Measurements from ENCODE around the gene TTC39A. TPM values are rescaled to one million over a fixed set of nuclear protein-coding genes. Genes with fewer than 3 reads are reported as not detected.

TTC39A gene
- total and polyA plus RNA-seq, 2 donors (not counting 1 experiment from before 2014, with no cell fraction given), result not detected

GRCh38 chr1:51274676-51275075 is 55.7 kb downstream of the TTC39A start:
- POLR2A ChIA-PET, result no interaction called here
- CTCF ChIA-PET, result no interaction called here
- H3K27me3 ChIP-seq (replicated peaks in 1 of 4; ENCODE audit: control extremely low read depth in 1 of 4, control insufficient read depth in 3 of 4, insufficient read depth in 4 of 4, low read length in 3 of 4), result no peaks in the 10 kb centered on the region
- Mint-ChIP-seq H3K4me3 (no peak overlapping the region), H3K27ac (no peak overlapping the region), H3K9me3 (ENCODE audit: insufficient read depth) (no peaks in the 10 kb centered on the region), H3K27me3 (no peaks in the 10 kb centered on the region), H3K4me1 (no peaks in the 10 kb centered on the region)
- TF ChIP-seq, protein P1, sequence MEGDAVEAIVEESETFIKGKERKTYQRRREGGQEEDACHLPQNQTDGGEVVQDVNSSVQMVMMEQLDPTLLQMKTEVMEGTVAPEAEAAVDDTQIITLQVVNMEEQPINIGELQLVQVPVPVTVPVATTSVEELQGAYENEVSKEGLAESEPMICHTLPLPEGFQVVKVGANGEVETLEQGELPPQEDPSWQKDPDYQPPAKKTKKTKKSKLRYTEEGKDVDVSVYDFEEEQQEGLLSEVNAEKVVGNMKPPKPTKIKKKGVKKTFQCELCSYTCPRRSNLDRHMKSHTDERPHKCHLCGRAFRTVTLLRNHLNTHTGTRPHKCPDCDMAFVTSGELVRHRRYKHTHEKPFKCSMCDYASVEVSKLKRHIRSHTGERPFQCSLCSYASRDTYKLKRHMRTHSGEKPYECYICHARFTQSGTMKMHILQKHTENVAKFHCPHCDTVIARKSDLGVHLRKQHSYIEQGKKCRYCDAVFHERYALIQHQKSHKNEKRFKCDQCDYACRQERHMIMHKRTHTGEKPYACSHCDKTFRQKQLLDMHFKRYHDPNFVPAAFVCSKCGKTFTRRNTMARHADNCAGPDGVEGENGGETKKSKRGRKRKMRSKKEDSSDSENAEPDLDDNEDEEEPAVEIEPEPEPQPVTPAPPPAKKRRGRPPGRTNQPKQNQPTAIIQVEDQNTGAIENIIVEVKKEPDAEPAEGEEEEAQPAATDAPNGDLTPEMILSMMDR (IDR thresholded peaks at IDR 0.05), result no peak
- TF ChIP-seq EZH2 (IDR thresholded peaks at IDR 0.05; ENCODE audit: borderline replicate concordance, insufficient read depth, low read depth, low read length, poor library complexity, severe bottlenecking), result no peak
- no peak overlapping the region for H3K4me3 ChIP-seq (ENCODE audit: control extremely low read depth in 1 of 5, extremely low read depth in 1 of 5, insufficient read depth in 1 of 5, low read depth in 2 of 5, low read length in 4 of 5)
- H2AFZ ChIP-seq (ENCODE audit: insufficient read depth, low read depth, low read length, poor library complexity, severe bottlenecking), result no peak overlapping the region
- H3K9ac ChIP-seq (ENCODE audit: low read length), result no peak overlapping the region
- ATAC-seq (ENCODE audit: low read depth), result no peak
- H3K4me2 ChIP-seq (replicated peaks; ENCODE audit: low read depth, low read length, poor library complexity, severe bottlenecking), result no peak overlapping the region
- no peaks in the 10 kb centered on the region for H4K20me1 ChIP-seq (ENCODE audit: control insufficient read depth, insufficient read depth, low read length, poor library complexity, severe bottlenecking)
- no peak for DNase-seq
- H3K79me2 ChIP-seq (ENCODE audit: control insufficient read depth, insufficient read depth, low read length), result no peaks in the 10 kb centered on the region
- peaks cover 7 to 16% of the 10 kb centered on the region in 2 experiments for H3K36me3 ChIP-seq (replicated peaks in 1 of 2; ENCODE audit: control extremely low read depth in 1 of 2, control insufficient read depth in 1 of 2, extremely low read depth in 1 of 2, insufficient read depth in 2 of 2, low read length in 1 of 2)
- no peak overlapping the region for H3K27ac ChIP-seq (ENCODE audit: low read length in 2 of 2)
- H3K4me1 ChIP-seq (ENCODE audit: control insufficient read depth in 2 of 2, insufficient read depth in 2 of 2, low read length in 2 of 2), result no peaks in the 10 kb centered on the region
- intact Hi-C loops (cut with micrococcal nuclease), result no loop called here
- no peaks in the 10 kb centered on the region for H3K9me3 ChIP-seq (ENCODE audit: control extremely low read depth in 1 of 3, control insufficient read depth in 2 of 3, insufficient read depth in 1 of 3, low read length in 2 of 3)
- 85% methylated on average over 4 of the region's 6 CpGs for WGBS (ENCODE audit: insufficient coverage)

DNA sequence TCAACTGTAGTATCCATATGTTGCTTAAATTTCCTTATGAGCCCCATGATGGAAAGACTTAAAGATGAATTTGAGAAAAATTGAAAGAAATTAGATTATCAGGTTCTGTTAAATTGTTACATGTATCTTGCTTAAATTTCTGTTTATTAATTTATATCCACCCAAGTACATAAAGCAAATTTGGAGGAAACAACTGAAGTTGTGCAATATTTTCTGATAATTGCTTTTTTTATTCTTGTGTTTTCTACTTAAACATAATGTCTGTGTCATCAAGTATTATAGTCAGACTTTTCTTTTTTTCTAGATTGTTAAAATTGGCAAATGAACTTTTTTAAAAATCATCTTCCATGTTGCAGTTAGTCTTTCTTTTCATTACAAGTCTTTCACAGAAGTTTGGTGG is 57.4 kb downstream of the TTC39A start:
- TF ChIP-seq, protein P1 (IDR thresholded peaks at IDR 0.05), result no peak
- no peak for TF ChIP-seq EZH2 (IDR thresholded peaks at IDR 0.05; ENCODE audit: borderline replicate concordance, insufficient read depth, low read depth, low read length, poor library complexity, severe bottlenecking)
- Mint-ChIP-seq H3K4me3 (no peak overlapping the region), H3K27me3 (no peaks in the 10 kb centered on the region), H3K9me3 (ENCODE audit: insufficient read depth) (no peaks in the 10 kb centered on the region), H3K27ac (no peak overlapping the region), H3K4me1 (peaks cover 9% of the 10 kb centered on the region)
- H4K20me1 ChIP-seq (ENCODE audit: control insufficient read depth, insufficient read depth, low read length, poor library complexity, severe bottlenecking), result no peaks in the 10 kb centered on the region
- no peak overlapping the region for H3K27ac ChIP-seq (ENCODE audit: low read length in 2 of 2)
- H3K4me3 ChIP-seq (ENCODE audit: control extremely low read depth in 1 of 5, extremely low read depth in 1 of 5, insufficient read depth in 1 of 5, low read depth in 2 of 5, low read length in 4 of 5), result no peak overlapping the region
- H3K9ac ChIP-seq (ENCODE audit: low read length), result no peak overlapping the region
- no peak overlapping the region for H3K4me2 ChIP-seq (replicated peaks; ENCODE audit: low read depth, low read length, poor library complexity, severe bottlenecking)
- H3K79me2 ChIP-seq (ENCODE audit: control insufficient read depth, insufficient read depth, low read length), result no peaks in the 10 kb centered on the region
- H2AFZ ChIP-seq (ENCODE audit: insufficient read depth, low read depth, low read length, poor library complexity, severe bottlenecking), result no peak overlapping the region
- ChIA-PET CTCF (interaction anchor here (0.9 to 1.8 kb wide), 2 partner anchors 23 to 84 kb away, joined by 3 read pairs; no protein-coding TSS in a partner anchor), POLR2A (no interaction called here)
- H3K9me3 ChIP-seq (ENCODE audit: control extremely low read depth in 1 of 3, control insufficient read depth in 2 of 3, insufficient read depth in 1 of 3, low read length in 2 of 3), result no peaks in the 10 kb centered on the region
- no peaks in the 10 kb centered on the region for H3K27me3 ChIP-seq (replicated peaks in 1 of 4; ENCODE audit: control extremely low read depth in 1 of 4, control insufficient read depth in 3 of 4, insufficient read depth in 4 of 4, low read length in 3 of 4)
- intact Hi-C loops (cut with micrococcal nuclease), result no loop called here
- ATAC-seq (ENCODE audit: low read depth) (no peak), DNase-seq (no peak)
- H3K36me3 ChIP-seq (replicated peaks in 1 of 2; ENCODE audit: control extremely low read depth in 1 of 2, control insufficient read depth in 1 of 2, extremely low read depth in 1 of 2, insufficient read depth in 2 of 2, low read length in 1 of 2), result peaks cover 7 to 16% of the 10 kb centered on the region in 2 experiments
- peaks cover 7 to 8% of the 10 kb centered on the region in 2 donors for H3K4me1 ChIP-seq (ENCODE audit: control insufficient read depth in 2 of 2, insufficient read depth in 2 of 2, low read length in 2 of 2)
